GM23338 (cell line): Measurements from ENCODE around the gene EPS8L1.

ENCODE experiments used
- CTCF ChIP-seq, 2 experiments: fragments of 200-600 bp in 1 of 2; sonication (generic) in 1 of 2; conservative IDR thresholded peaks; 2 replicates each; pipeline versions ENCODE4 v1.5.1 to v1.6.1; 2016 to 2017; ENCODE audit warnings: antibody characterized with exemption in 2 of 2, low read depth in 2 of 2, mild to moderate bottlenecking in 2 of 2, moderate library complexity in 1 of 2
- EZH2 ChIP-seq: fragments of 200-600 bp; sonication (generic); IDR thresholded peaks from one replicate; pipeline ENCODE4 v1.8.0; 2017; ENCODE audit warnings: antibody characterized with exemption, mild to moderate bottlenecking, low read depth; ENCODE audit not compliant: unreplicated experiment
- POLR2AphosphoS5 ChIP-seq: IDR thresholded peaks from 2 replicates; pipeline ENCODE4 v1.6.1; 2016; ENCODE audit warnings: antibody characterized with exemption, low read depth
- ZNF331 ChIP-seq: fragments of 250-450 bp; sonication (Bioruptor Pico); IDR thresholded peaks from 2 replicates; pipeline ENCODE4 v1.5.0; 2020; ENCODE audit warnings: low read depth, mild to moderate bottlenecking, moderate library complexity

- TF ChIP-seq POLR2AphosphoS5 = no peak
- TF ChIP-seq ZNF331 (CRISPR knock-in tag) = no peak
- TF ChIP-seq CTCF (conservative IDR thresholded peaks at IDR 0.05; ENCODE audit: low read depth in 2 of 2) = no peak
- TF ChIP-seq EZH2 = no peak
These were observed 39.6 kb upstream of the EPS8L1 start for GRCh38 chr19:55036058-55036457.
